Measurements from ENCODE around the gene TMEM273.

The TMEM273 gene

GRCh38 chr10:49110684-49111319 lies 77.4 kb downstream of the TMEM273 start:
- Histone ChIP-seq H3K27ac (ENCODE audit: low read depth, low read length) (no peak overlapping the region), H3K4me3 (ENCODE audit: low read length) (no peak overlapping the region), H3K9me3 (ENCODE audit: insufficient read depth, low read depth, low read length) (no peaks in the 10 kb centered on the region), H3K36me3 (ENCODE audit: insufficient read depth, low read length) (no peaks in the 10 kb centered on the region), H3K9ac (ENCODE audit: low read depth, low read length) (no peak overlapping the region), H3K4me1 (ENCODE audit: insufficient read depth, low read length) (no peaks in the 10 kb centered on the region), H3K27me3 (ENCODE audit: insufficient read depth, low read length) (peaks cover 22% of the 10 kb centered on the region)
- WGBS, result 94% methylated on average over 4 of the region's 4 CpGs

GRCh38 chr10:49109669-49110340 lies 78.4 kb downstream of the TMEM273 start:
- Histone ChIP-seq H3K4me3 (ENCODE audit: low read length) (no peak overlapping the region), H3K4me1 (ENCODE audit: insufficient read depth, low read length) (no peaks in the 10 kb centered on the region), H3K27ac (ENCODE audit: low read depth, low read length) (no peak overlapping the region), H3K9ac (ENCODE audit: low read depth, low read length) (no peak overlapping the region), H3K27me3 (ENCODE audit: insufficient read depth, low read length) (peaks cover 18% of the 10 kb centered on the region), H3K36me3 (ENCODE audit: insufficient read depth, low read length) (no peaks in the 10 kb centered on the region), H3K9me3 (ENCODE audit: insufficient read depth, low read depth, low read length) (no peaks in the 10 kb centered on the region)
- 81% methylated on average over 9 of the region's 9 CpGs for WGBS

GRCh38 chr10:49108656-49109055 lies 79.5 kb downstream of the TMEM273 start:
- Histone ChIP-seq H3K27ac (ENCODE audit: low read depth, low read length) (no peak overlapping the region), H3K9ac (ENCODE audit: low read depth, low read length) (no peak overlapping the region), H3K36me3 (ENCODE audit: insufficient read depth, low read length) (no peaks in the 10 kb centered on the region), H3K9me3 (ENCODE audit: insufficient read depth, low read depth, low read length) (no peaks in the 10 kb centered on the region), H3K27me3 (ENCODE audit: insufficient read depth, low read length) (0 out of 2 replicates have a peak, but pooled peaks cover 9% of the 10 kb centered on the region), H3K4me1 (ENCODE audit: insufficient read depth, low read length) (no peaks in the 10 kb centered on the region), H3K4me3 (ENCODE audit: low read length) (no peak overlapping the region)
- 94% methylated on average over 7 of the region's 7 CpGs for WGBS

- H3K36me3 ChIP-seq (ENCODE audit: insufficient read depth, low read length), result no peaks in the 10 kb centered on the region
- H3K27ac ChIP-seq (ENCODE audit: low read depth, low read length), result no peak overlapping the region
- no peaks in the 10 kb centered on the region for H3K9me3 ChIP-seq (ENCODE audit: insufficient read depth, low read depth, low read length)
- H3K27me3 ChIP-seq (ENCODE audit: insufficient read depth, low read length), result 0 out of 2 replicates have a peak, but pooled peaks cover 4% of the 10 kb centered on the region
- no peak overlapping the region for H3K4me3 ChIP-seq (ENCODE audit: low read length)
- H3K4me1 ChIP-seq (ENCODE audit: insufficient read depth, low read length), result no peaks in the 10 kb centered on the region
- 96% methylated on average over 8 of the region's 8 CpGs for WGBS
- no peak overlapping the region for H3K9ac ChIP-seq (ENCODE audit: low read depth, low read length)
Measured at GRCh38 chr10:49107887-49108267, 80.3 kb downstream of the TMEM273 start.

- H3K36me3 ChIP-seq (ENCODE audit: insufficient read depth, low read length), result no peaks in the 10 kb centered on the region
- 95% methylated on average over 17 of the region's 17 CpGs for WGBS
- H3K27me3 ChIP-seq (ENCODE audit: insufficient read depth, low read length), result 0 out of 2 replicates have a peak, but pooled peaks cover 4% of the 10 kb centered on the region
Measured at GRCh38 chr10:49107111-49107886, 80.9 kb downstream of the TMEM273 start.

GRCh38 chr10:49106451-49106850 lies 81.7 kb downstream of the TMEM273 start:
- no peak overlapping the region for H3K9ac ChIP-seq (ENCODE audit: low read depth, low read length)
- no peaks in the 10 kb centered on the region for H3K4me1 ChIP-seq (ENCODE audit: insufficient read depth, low read length)
- H3K27ac ChIP-seq (ENCODE audit: low read depth, low read length), result no peak overlapping the region
- H3K4me3 ChIP-seq (ENCODE audit: low read length), result no peak overlapping the region
- H3K27me3 ChIP-seq (ENCODE audit: insufficient read depth, low read length), result 0 out of 2 replicates have a peak, but pooled peaks cover 4% of the 10 kb centered on the region
- H3K36me3 ChIP-seq (ENCODE audit: insufficient read depth, low read length), result no peaks in the 10 kb centered on the region
- H3K9me3 ChIP-seq (ENCODE audit: insufficient read depth, low read depth, low read length), result no peaks in the 10 kb centered on the region
- WGBS, result 95% methylated on average over 7 of the region's 7 CpGs

More at GRCh38 chr10:49107111-49107886, 80.9 kb downstream of the TMEM273 start:
- Histone ChIP-seq H3K4me3 (ENCODE audit: low read length) (no peak overlapping the region), H3K9me3 (ENCODE audit: insufficient read depth, low read depth, low read length) (no peaks in the 10 kb centered on the region), H3K27ac (ENCODE audit: low read depth, low read length) (no peak overlapping the region), H3K4me1 (ENCODE audit: insufficient read depth, low read length) (no peaks in the 10 kb centered on the region), H3K9ac (ENCODE audit: low read depth, low read length) (no peak overlapping the region)

- Histone ChIP-seq H3K9me3 (ENCODE audit: insufficient read depth, low read depth, low read length) (no peaks in the 10 kb centered on the region), H3K4me1 (ENCODE audit: insufficient read depth, low read length) (no peaks in the 10 kb centered on the region), H3K9ac (ENCODE audit: low read depth, low read length) (no peak overlapping the region), H3K27me3 (ENCODE audit: insufficient read depth, low read length) (0 out of 2 replicates have a peak, but pooled peaks cover 4% of the 10 kb centered on the region), H3K36me3 (ENCODE audit: insufficient read depth, low read length) (no peaks in the 10 kb centered on the region), H3K4me3 (ENCODE audit: low read length) (no peak overlapping the region), H3K27ac (ENCODE audit: low read depth, low read length) (no peak overlapping the region)
- WGBS, result 87% methylated on average over 4 of the region's 4 CpGs
Measured at GRCh38 chr10:49105076-49105475, 83.1 kb downstream of the TMEM273 start.

Data from HUES64 (cell line).